K562 treated with DMSO at 1 percent for 4 hours (cell line): Measurements from ENCODE around the gene TRPV3. TPM values are rescaled to one million over a fixed set of nuclear protein-coding genes. Genes with fewer than 3 reads are reported as not detected.

Source experiments
- total RNA-seq: library from RNA; unstranded; fragments of 300-600 nt; gene quantifications from 2 replicates; pipeline ENCODE4 v1.2.3, GENCODE V29; 2022; ENCODE audit not compliant: insufficient read depth

TRPV3 gene
- total RNA-seq = not detected in 2 replicates

DNA sequence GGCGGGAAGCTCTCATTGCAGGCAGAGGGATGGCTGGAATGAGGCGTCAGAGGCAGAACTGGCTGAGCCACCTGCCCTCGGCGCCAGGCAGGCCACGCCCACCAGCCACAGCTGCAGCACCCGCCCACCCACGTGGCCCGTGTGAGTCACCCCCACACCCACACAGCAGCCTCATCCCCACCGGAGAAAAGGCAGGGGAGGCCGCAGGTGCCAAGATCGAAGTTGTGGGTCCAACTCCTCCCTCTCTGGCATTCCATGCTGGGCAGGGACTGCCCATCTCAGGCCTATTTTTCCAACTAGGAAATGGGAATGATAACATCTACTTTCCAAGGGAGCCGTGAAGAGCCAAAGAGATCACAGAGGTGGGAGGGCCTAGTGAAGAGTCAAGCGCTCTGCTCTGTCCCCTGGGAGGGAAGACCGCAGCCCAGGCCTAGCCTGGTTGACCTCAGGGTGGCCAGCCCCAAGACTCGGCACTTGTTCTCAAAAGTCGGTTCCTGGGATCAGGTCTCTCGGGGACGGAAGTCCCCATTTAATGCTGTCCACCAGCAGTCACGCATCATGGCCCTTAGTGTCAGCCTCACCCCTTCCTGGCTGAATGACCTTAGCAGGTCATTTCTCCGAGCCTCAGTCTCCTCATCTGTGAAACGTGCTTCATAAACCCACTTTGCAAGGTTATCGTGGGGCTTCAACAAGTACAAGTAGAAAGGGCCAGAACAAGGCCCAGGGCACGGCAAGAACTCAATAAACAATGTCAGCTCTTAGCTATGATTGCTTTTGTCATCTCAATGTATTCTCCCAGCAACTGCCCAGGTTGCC is at the start of gene TRPV3:
TRPV3 (minus strand) TSS at position 45 of the 816 bp plus-strand sequence. CDS start 2,962 bp downstream, outside the sequence.

GRCh38 chr17:3475812-3476610 is 81.6 kb downstream of the TRPV3 start, which contains the start of gene ASPA:
Gene ASPA (plus strand): TSS chr17:3475997. CDS start chr17:3476160, 163 bp downstream.

DNA sequence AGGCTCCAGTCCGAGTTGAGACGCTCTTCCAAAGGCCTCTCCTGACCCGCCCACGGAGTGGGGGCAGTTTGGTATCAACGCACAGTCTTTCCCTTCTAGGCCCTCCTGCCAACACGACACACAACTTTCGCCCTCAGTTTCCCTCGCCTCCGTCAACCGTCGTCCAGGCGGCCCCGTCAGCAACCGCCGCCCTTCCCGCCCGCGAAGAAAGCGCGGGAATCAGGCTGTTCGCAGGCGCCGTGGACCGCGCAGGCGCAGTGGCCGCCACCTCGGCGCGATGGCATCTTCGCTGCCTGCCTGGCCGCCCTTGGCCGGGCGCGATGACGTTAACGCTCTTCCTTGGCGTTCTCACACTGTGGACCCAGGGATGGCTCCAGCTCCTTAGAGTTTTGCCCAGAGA is 86.0 kb downstream of the TRPV3 start, which contains the start of gene SPATA22:
SPATA22 (minus strand) TSS at position 221 of the 400 bp plus-strand sequence. CDS start 2,494 bp downstream, outside the sequence.

Other genes with a start within 250 kb of the TRPV3 start
- not detected in 2 replicates for gene OR3A2, start 171.5 kb downstream of the TRPV3 start, total RNA-seq
- gene OR1E1, start 159.4 kb downstream of the TRPV3 start, total RNA-seq = not detected in 2 replicates
- not detected in 2 replicates for gene OR3A3, start 146.4 kb downstream of the TRPV3 start, total RNA-seq
- gene OR1E2, start 124.0 kb downstream of the TRPV3 start, total RNA-seq = not detected in 2 replicates
- gene SPATA22, start 86.0 kb downstream of the TRPV3 start, total RNA-seq = 1.2 TPM in 1 of 2 replicates, not detected in the other
- not detected in 2 replicates for gene ASPA, start 81.8 kb downstream of the TRPV3 start, total RNA-seq
- 2.5 and 2.8 TPM in 2 replicates for gene TRPV1, start 51.6 kb upstream of the TRPV3 start, total RNA-seq
- gene SHPK, start 78.4 kb upstream of the TRPV3 start, total RNA-seq = 8.8 and 10.3 TPM in 2 replicates
- gene CTNS, start 78.9 kb upstream of the TRPV3 start, total RNA-seq = 13.6 and 14.9 TPM in 2 replicates
- 25.0 and 36.3 TPM in 2 replicates for gene TAX1BP3, start 110.8 kb upstream of the TRPV3 start, total RNA-seq
- gene EMC6, start 111.0 kb upstream of the TRPV3 start, total RNA-seq = 104 and 118 TPM in 2 replicates
- 4.4 TPM in 1 of 2 replicates, not detected in the other for gene P2RX5, start 138.3 kb upstream of the TRPV3 start, total RNA-seq
- 4.8 and 7.8 TPM in 2 replicates for gene HASPIN, start 166.1 kb upstream of the TRPV3 start, total RNA-seq
- 24.3 and 36.1 TPM in 2 replicates for gene ITGAE, start 243.4 kb upstream of the TRPV3 start, total RNA-seq